HG02938 (cell line): Measurements from ENCODE around the gene CCDC158.
"Not testable (repeated sequence)": the region's sequence is repeated elsewhere in the genome, so short reads cannot be mapped to it uniquely, and the experiment has no call there.

Experiments
- ATAC-seq: cut with Tn5 transposase; IDR thresholded peaks from one replicate; pipeline ENCODE4 v1.9.1; 2021; ENCODE audit warnings: mild to moderate bottlenecking, moderate library complexity; ENCODE audit not compliant: unreplicated experiment

CCDC158 gene

DNA sequence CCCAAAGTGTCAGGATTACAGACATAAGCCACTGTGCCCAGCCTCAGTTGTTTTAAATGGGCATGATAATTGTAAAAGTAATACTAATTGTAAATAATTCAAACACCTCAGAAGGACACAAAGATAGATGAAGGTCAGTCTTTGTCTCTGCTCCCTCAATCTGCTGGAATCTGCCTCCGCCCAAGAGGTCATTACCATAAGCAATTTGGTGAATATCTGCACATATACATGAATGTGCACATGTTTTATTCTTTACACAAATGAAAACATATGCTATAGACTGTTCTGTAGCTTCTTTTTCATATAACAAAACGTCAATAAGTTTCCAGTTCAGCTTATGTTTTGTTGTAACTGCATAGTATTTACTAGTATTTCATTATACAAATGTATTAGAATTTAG lies 107.4 kb downstream of the CCDC158 start:
- ATAC-seq: no peak

DNA sequence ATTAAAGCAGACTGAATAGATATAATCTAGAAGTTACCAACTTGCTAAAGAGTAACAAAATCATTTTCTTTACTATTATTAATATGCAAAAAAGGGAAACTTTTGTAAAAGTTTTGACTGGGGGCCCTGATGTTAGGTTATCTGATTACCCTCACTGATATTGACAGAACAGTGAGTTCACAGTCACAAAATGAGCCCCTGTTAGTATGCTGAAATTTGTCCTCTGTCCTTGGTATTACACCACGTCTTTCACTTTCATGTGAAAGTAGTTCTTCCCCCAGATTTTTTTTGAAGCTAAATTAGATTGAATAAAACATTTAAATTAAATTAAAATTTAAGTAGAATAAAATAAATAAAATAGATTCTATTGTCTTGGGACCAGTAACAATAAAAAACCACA lies 108.5 kb downstream of the CCDC158 start:
- no peak for ATAC-seq

DNA sequence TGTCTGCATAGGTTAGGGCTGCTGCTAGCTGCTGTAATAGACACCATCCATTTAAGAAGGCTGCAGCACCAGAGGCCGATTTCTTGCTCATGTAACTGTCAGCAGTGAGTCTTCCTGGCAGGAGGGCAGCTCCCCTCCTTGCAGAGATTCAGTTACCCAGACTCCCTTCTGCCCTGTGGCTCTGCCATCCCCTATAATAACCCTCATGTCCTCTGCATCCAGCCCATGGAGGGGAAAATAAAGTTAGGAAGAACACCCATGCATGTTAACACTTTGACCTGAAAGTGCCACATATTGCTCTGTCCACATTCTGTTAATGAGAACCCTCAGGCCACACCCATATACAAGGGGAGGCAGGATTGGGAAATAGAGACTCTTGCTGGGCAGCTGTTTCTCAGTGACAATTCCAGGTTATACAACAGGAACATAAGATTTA lies 109.0 kb downstream of the CCDC158 start:
- ATAC-seq: no peak

DNA sequence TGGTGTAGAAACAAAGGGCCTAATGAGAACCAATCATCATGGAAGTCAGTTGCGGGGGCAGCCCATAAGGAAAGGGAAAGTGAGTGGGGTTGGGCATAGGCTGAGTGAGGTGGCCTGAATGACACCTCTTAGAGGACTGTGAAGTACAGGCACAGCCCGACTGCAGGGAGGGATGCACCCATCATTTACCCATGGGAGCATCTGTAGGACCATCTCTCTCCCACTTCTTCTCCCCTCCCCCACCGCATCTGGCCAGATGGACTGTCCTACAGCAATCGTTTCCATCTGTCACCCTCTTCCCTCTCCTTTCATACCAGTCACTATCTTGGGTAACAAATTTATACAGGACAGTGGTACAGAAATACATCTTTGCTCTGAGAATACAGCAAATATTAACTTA lies 110.3 kb downstream of the CCDC158 start:
- no peak for ATAC-seq

DNA sequence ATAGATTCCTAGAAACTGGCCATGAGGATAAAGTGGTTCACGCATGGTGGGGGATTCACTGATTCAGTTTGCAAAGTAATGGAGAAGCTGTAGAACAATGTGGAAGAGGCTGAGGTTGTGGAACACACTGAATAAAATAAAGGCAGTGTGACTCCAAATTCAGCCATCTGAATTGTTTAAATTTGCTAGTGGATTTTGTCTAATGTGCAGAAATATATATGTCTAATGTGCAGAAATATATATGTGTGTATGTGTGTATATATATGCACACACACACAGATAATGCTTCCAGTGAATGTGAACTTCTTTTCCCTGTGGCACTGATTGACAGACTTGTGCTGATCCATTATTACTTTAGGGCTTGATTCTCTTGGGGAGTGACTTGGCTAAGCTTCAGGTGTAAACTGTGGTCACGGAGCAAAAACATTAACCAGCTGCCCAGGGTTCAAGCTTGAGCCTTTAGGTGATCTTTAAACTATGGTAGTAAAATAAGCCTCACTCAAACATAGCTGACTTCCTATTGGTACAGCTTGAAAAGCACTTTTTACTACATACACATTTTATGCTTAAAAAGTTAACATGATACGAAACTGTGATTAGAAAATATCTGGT lies 110.9 kb downstream of the CCDC158 start:
- ATAC-seq: no peak

DNA sequence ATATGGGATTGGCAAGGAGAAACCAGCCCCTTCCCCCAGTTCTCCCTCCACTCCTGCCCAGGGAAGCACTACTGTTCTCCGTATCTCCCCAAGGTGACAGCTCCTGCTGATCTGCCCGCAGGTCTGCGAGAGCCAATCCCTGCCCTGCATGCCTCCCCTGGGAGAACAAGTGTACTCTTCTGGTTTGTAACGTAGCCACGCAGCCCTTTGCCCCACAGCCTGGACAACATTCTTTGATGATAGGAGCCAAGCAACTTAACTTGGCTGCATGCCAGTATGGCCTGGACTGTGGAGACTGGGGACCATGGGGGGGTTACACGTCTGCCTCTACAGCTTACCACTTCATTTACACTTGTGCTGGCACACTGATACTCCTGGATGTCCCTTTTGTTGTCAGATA lies 112.4 kb downstream of the CCDC158 start:
- ATAC-seq: no peak

DNA sequence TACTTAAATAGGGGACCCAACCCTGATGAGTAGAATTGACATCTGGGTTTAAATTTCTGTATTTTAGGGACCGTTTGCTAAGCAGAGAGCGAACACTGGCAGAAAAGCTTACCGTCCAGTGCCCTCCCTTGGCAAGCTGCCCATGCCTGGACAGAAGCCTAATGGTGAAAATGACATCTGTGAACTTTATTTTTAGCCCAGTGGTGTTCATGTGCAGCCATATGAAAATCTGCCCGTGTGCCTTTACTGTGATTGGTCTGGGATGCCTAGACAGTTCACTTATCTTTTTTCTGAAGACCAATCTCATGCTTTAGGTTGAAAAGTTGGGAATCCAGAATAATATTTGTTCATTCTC lies 113.3 kb downstream of the CCDC158 start:
- ATAC-seq: no peak

DNA sequence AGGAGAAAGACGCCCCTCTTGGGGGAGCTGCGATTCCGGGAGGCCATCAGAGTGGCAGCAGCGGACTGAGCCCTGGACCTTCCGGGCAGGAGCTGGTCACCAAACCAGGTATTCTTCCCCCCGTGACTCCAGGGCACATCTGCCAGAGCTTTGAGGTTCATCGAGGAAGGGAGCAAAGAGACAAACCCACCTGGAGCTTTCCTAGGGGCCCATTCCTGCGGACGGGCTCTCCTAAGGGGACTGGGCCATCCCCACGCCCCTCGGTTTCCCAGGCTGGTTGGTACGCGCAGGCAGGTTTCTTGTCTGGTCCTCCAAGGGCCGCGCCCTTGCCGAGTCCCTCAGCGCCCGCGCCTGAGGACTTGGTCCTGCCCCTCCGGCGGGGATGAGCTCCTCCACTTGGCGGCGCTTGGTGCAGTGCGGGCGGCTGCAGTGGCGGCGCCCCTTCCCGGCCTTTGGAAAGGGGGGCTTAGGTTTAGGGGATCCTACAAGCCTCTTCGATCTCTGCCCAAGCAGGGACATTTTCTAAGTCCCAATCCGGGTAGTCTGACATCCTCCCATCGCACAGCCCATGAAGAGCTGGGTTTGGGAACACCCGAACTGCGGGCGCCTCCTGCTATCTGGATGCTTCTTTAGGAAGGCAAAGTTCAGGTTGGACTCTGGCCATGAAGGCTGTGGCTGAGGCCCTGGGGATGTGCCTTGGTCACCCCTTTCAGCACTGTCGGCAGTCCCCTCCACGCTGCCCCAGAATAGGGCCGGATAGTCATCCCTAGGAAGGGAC lies 113.9 kb downstream of the CCDC158 start:
- no peak for ATAC-seq

DNA sequence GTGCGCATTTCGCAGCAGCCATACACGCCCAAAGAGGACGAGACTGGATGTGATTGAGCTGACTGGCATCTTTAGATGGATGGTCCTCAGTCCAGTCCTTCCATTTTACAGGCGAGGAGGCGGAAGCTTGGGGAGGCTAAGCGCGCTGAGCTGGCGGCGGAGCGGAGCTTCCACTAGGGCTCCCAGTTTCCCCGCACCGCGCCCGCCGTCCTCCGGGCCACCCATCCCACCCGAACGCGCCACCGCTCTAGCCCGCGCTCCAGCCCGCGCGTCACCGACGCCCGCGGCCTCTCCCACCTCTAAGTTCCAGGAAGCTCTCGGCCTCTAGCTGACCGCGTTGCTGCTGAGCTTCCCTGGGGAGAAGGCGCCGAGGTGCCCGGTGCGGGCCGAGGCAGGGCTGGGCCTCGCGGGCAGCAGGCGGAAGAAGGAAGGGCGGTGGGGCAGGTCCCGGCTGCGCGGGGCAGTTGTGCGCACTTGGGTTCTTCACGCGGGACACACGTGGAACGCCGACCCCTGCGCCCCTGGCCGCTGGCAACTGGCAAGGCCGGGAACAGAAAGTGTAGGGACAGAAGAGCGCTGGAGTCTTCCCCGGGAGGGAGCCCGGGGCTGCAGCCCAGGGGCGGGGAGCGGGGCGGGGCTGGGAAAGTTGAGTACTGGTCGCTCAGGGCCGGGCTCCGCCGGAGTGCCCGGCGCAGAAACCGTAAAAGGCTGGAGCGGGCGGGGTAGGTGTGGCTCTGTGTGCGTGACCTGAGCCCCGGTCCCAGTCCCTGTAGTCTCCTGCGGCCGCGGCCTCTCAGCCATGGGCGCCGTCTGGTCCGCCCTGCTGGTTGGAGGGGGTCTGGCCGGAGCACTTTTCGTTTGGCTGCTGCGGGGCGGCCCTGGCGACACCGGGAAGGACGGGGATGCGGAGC lies 114.7 kb downstream of the CCDC158 start, which contains the start of gene STBD1:
STBD1 (plus strand) TSS at position 763 of the 911 bp plus-strand sequence; CDS start at position 800, 37 bp downstream.
- no peak for ATAC-seq

DNA sequence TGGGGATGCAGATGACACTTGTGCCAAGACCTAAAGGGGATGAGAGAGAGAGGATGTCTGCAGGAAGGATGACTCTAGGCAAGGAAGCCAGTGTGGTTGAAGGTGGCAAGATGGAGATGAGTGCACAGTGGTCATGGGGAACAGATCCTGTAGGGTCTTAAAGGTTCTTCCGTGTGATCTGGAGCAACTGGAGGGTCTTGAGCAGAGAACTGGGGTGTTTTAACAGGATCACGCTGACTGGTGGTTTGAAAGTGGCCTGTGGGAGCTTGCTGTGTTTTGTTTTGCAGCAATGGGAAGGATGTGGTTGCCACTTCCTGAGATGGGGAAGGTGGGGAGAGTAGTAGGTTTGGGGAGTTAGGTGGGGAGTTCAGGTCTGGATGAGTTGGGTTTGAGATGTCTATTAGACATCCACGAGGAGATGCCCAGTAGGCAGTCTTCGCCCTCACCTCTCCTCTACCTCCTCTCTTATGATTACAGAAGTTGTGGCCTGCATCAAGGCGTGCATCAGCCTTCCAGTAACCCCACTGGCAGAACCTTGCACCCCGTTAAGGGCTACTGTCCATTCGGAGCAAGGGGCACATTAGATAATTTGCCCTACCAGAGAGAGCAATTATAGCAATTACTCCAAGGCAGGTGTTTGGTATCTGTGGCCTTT lies 115.8 kb downstream of the CCDC158 start:
- ATAC-seq: no peak

DNA sequence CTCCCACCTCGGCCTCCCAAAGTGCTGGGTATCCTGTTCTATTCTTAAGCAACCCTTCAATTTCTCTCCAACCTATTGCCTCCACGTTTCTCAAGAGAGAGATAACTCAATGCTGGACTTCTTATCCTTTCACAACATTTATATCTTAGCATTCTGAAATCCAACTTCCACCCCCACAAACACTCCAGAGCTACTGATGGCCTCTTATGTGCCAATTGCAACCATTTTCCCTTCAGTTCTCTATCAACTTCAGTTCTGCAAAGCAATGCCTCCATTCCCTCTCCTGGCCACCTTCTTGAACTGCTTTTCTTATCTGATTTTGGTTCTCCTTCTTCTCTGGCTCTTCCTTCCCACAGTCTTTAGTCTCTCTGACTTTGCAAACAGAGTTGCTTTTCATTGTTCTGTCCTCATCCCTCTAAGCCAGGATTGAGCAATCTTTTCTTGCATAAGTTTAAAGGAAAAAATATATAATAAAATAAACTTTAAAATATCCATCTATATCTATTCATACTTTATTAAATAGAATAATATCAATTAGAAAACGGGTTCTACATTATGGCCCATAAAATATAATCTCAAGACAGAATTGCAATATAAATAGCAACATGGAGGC lies 118.0 kb downstream of the CCDC158 start:
- no peak for ATAC-seq

DNA sequence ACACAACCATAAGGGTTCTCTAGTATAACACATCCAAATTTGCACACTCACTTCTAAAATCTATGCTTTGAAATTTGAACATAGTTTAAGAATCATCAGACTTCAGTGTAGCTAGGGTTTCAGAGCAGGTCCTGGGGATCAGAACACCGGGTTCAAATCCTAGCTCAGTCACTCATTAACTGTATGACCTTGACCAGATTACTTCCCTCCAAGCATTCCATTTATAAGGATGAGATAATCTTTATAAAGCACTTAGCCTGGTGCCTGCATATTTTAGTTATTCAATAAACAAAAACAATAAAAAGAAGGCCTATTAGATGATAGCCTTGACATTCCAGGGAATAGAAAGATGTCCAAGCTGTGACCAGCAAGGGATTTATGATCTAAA lies 119.2 kb downstream of the CCDC158 start:
- ATAC-seq: no peak

DNA sequence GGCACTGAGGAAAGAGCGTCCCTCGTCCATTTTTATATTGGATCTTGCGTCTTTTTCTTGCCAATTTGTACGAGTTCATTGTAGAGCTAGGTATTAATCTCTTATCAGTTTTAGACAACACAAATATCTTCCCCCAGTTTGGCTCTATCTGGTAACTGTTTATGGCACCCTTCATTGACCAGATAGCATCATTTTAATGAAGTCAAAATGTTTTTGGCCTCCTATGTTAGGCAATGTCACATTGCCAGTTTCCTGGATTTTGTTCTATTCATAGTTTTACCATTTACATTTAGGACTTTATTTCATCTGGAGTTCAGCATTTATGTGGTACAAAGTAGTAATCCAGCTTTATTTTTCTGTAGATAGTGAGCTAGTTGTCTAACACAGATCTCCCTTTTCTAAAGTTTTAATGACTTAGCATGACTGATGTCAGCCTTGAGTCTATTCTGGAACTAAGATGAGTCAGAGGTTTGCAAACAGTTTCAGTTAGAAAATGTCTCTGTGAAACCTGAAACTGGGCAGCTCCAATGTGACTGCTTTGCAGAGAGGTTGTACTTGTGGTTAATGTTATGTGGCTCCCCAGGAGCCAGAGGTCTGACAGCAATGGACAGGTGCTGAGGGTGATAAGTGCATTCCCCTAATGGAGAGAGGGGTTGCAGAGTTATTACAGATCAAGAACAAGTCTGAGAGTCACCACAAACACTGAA lies 119.7 kb downstream of the CCDC158 start:
- ATAC-seq: peak; percentile 98

DNA sequence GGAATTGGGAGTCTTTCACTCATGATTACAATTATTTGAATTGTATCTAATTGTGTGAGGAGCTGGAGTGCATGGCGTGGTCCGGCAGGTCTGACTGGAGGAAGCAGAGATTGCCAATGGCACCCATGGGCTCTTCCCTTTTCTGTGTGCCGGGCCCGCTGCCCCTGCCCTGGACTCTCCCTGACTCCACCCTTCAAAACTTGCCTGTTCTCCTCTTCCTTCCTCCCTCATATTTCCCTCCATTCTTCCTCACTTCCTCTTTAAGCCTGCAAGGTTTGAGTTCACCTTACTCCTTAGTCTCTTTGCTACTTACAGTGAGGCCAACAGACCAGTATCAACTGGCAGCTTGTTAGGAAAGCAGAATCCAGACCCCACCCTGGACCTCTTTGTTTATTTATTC lies 120.9 kb downstream of the CCDC158 start:
- no peak for ATAC-seq

DNA sequence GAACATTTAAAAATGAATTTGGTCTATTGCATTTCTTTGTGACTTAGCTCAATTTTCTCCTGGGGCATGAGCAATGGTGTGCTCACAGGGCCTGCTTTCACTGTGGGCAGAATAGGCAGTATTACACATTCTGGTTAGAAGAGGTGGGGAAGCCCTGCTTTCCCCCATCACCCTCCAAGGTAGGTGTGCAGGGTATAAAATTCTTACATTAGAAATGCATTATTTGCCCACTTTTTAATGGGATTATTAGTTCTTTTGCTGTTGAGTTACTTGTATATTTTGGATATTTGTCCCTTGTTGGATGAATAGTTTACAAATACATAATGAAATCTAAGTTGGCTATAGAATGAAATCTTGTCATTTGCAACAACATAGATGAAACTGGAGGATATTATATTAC lies 122.7 kb downstream of the CCDC158 start:
- no peak for ATAC-seq

DNA sequence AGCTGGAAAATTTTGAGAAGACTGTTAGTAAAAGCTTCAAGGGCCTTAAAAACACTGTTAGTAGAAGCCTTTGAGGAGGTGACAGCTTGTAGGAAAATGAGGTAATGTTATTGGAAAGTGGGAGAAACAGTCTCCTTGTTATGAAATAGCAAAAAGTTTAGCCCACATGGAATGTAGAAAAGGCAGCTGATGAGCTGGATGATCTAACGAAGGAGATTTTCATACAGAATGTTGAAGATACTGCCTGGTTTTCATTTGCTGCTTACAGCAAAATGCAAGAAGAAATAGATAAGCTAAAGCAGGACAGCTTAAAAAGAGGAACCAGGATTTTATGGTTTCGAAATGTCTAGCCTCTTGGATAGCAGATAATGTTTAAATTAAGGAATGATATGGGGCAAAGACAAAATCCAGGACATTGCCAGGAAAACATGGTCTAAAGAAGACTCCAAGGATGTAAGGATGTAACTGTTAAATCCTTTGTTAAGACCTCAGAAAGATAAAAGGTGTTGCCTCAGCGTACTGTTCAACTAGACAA lies 124.6 kb downstream of the CCDC158 start:
- ATAC-seq: no peak

DNA sequence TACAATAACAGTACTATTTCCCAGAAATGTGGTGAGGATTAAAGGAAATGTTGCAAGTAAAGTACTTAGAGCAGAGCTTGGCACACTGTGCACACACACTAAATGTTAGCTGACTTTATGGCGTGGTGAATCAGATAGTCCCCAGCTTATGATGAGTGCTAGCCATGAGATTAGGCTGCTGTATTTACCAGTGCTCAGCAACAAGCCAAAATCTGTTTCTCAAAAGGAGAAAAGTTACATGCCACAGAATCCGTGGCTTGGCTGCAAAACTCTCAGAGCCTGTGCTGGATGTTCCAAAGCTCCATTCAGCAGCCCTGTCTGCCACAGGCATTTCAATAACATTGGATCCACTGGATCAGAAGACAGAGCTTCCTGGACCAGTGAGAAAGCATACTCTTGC lies 127.2 kb downstream of the CCDC158 start:
- ATAC-seq: no peak

DNA sequence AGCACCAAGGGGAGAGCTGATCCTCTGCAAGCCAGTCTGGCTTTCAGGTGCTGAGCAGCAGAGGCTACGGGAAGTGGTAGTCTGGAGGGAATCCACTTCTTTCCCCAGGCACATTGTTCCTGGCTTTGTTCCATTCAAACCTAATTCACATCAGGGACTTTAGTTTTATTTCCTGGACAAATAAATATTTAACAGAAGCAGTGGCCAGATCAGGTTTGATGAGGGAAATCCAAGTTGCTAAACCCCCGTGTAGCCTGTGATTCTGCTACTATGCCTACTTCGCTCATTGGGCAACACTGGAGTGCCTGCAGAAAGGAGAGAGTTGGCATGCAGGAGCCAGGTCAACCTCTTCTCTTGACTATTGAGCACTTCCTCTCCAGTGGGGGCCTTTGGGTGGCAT lies 128.2 kb downstream of the CCDC158 start:
- ATAC-seq: no peak

DNA sequence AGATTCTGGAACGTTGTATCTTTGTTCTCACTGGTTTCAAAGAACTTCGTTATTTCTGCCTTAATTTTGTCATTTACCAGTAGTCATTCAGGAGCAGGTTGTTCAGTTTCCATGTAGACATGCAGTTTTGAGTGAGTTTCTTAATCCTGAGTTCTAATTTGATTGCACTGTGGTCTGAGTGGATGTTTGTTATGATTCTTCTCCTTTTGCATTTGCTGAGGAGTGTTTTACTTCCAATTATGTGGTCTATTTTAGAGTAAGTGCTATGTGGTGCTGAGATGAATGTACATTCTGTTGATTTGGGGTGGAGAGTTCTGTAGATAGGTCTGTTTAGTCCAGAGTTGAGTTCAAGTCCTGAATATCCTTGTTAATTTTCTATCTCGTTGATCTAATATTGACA lies 133.1 kb downstream of the CCDC158 start:
- not testable (repeated sequence) for ATAC-seq

DNA sequence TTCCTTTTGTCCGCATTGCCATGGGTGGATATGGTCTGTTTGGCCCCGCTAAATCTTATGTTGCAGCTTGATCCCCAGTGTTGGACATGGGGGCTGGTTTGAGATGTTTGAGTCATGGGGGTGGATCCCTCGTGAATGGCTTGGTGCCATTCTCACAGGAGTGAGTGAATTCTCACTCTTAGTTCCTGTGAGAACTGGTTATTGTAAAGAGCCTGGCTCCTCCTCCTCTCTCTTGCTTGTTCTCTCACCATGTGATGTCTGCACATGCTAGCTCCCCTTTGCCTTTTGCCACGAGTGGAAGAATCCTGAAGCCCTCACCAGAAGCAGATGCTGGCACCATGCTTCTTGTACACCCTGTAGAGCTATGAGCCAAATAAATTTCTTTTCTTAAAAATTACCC lies 137.0 kb downstream of the CCDC158 start:
- no peak for ATAC-seq
